HG02943 (cell line): ENCODE data around the gene LCNL1.

Experiments
- ATAC-seq: cut with Tn5 transposase; IDR thresholded peaks from one replicate; pipeline ENCODE4 v1.9.1; 2021; ENCODE audit warnings: mild to moderate bottlenecking, low read depth, moderate library complexity; ENCODE audit not compliant: unreplicated experiment

LCNL1 gene

GRCh38 chr9:136946228-136947027 is 36.4 kb upstream of the LCNL1 start:
- ATAC-seq = no peak

- no peak for ATAC-seq
Measured at GRCh38 chr9:136947028-136947891, 35.5 kb upstream of the LCNL1 start.

GRCh38 chr9:136947955-136948510 is 34.8 kb upstream of the LCNL1 start:
- no peak for ATAC-seq

GRCh38 chr9:136949239-136949816 is 33.5 kb upstream of the LCNL1 start:
- no peak for ATAC-seq

- peak; percentile 57 for ATAC-seq
Measured at GRCh38 chr9:136949817-136950655, 32.8 kb upstream of the LCNL1 start.

- ATAC-seq = no peak
Measured at GRCh38 chr9:136950656-136951276, 32.0 kb upstream of the LCNL1 start.

GRCh38 chr9:136951541-136952320 is 31.1 kb upstream of the LCNL1 start, which contains the start of gene LCN12:
TSS of gene LCN12 (plus strand) at chr9:136952273. CDS start at chr9:136952328, 55 bp downstream.
- ATAC-seq = no peak

GRCh38 chr9:136952321-136952850 is 30.4 kb upstream of the LCNL1 start:
- ATAC-seq = no peak

- no peak for ATAC-seq
Measured at GRCh38 chr9:136952876-136953770, 29.7 kb upstream of the LCNL1 start.

- ATAC-seq = no peak
Measured at GRCh38 chr9:136953771-136954269, 29.0 kb upstream of the LCNL1 start.

- no peak for ATAC-seq
Measured at GRCh38 chr9:136954270-136955083, 28.3 kb upstream of the LCNL1 start.

- no peak for ATAC-seq
Measured at GRCh38 chr9:136955202-136955942, 27.4 kb upstream of the LCNL1 start.

- ATAC-seq = no peak
Measured at GRCh38 chr9:136955943-136956335, 26.9 kb upstream of the LCNL1 start.

- ATAC-seq = no peak
Measured at GRCh38 chr9:136956604-136957003, 26.2 kb upstream of the LCNL1 start.

GRCh38 chr9:136957461-136957860 is 25.3 kb upstream of the LCNL1 start:
- ATAC-seq = no peak

GRCh38 chr9:136957901-136958300 is 24.9 kb upstream of the LCNL1 start:
- ATAC-seq = no peak
